Subcutaneous abdominal adipose tissue (tissue), 5 donors: Measurements from ENCODE around the gene POC1B.

Experiments used
- H3K27ac ChIP-seq: one replicate; pipeline ENCODE4 v1.7.0; 2013; ENCODE audit warnings: low read depth, mild to moderate bottlenecking, inconsistent platforms, low read length, moderate library complexity
- H3K27me3 ChIP-seq, 5 donors: one replicate each; pipeline ENCODE4 v1.7.0; 2013; ENCODE audit warnings: low read length in 5 of 5, inconsistent platforms in 1 of 5; ENCODE audit not compliant: control insufficient read depth in 5 of 5, insufficient read depth in 4 of 5
- H3K36me3 ChIP-seq, 5 donors: one replicate each; pipeline ENCODE4 v1.7.0; 2013; ENCODE audit warnings: low read length in 5 of 5; ENCODE audit not compliant: control insufficient read depth in 5 of 5, insufficient read depth in 5 of 5
- H3K4me1 ChIP-seq, 5 donors: one replicate each; pipeline ENCODE4 v1.7.0; 2013; ENCODE audit warnings: low read length in 5 of 5, mild to moderate bottlenecking in 3 of 5, moderate library complexity in 1 of 5; ENCODE audit not compliant: control insufficient read depth in 5 of 5, insufficient read depth in 5 of 5
- H3K4me3 ChIP-seq, 5 donors: one replicate each; pipeline ENCODE4 v1.7.0; 2013; ENCODE audit warnings: low read length in 5 of 5, low read depth in 1 of 5
- H3K9ac ChIP-seq, 5 donors: one replicate each; pipeline ENCODE4 v1.7.0; 2013; ENCODE audit warnings: low read length in 5 of 5, mild to moderate bottlenecking in 4 of 5, moderate library complexity in 3 of 5
- H3K9me3 ChIP-seq, 5 donors: one replicate each; pipeline ENCODE4 v1.7.0; 2013; ENCODE audit warnings: low read length in 5 of 5; ENCODE audit not compliant: control insufficient read depth in 5 of 5
- donor health status: healthy.
- donor health status: healthy.
- donor health status: healthy.
- donor health status: healthy.
- donor health status: healthy.

Gene POC1B

DNA sequence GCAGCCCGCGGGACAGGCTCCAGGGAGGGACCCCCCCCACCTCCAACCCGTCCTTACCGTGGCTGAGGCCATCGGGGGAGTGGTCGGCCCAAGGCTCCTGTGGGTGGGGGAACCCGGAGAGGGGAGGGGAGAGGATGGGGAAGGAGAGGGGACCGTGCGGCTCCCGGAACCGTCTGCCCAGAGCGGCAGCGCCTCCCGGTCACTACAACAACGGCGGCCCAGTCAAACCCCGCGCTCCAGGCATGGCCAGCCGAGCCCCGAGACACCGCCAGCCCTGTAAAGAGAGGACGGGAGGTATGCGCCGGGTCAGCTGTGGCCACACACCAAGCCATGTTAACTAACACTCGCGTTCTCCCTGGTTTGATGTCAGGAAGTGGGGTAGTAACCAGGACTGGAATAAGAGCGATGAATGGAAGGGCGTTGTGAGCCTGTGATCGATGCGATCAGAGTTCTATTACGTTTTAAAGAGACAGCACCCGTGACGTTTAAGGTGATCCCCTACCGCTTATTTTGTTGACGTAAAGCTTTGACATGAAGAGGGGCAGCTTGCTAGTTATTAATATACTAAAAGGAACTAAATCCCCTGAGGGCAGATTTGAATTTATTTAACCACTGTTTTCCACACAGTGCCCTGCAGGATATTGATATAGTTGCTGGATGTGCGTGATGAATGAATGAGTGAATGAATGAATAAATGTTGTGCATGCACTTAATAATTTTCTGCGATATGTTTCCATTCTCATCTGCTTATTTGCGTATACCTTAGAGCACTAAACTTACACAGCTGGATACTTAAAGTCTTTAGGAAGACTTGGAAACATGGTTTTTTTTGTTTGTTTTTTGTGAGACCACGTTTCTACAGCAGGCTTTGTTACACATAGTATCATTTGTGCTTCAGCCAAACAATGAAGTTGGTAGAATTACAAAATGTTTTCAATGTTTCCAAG lies at the start of gene POC1B:
TSS of gene POC1B (minus strand) at position 224 of the 947 bp plus-strand sequence. CDS start at position 72, 152 bp downstream.
- H3K27me3 ChIP-seq, result no peaks in the 10 kb centered on the region
- H3K36me3 ChIP-seq, result peaks cover 0 to 2% (median 0%) of the 10 kb centered on the region in 5 donors
- no peaks in the 10 kb centered on the region for H3K9me3 ChIP-seq
- H3K27ac ChIP-seq, result peak within 1 kb of the TSS; percentile 92
- peak within 1 kb of the TSS; percentile 93 to 96 (median 94) for H3K9ac ChIP-seq
- H3K4me1 ChIP-seq, result peaks cover 2 to 45% (median 41%) of the 10 kb centered on the region in 5 donors
- H3K4me3 ChIP-seq, result peak within 1 kb of the TSS; percentile 82 to 99 (median 97)

DNA sequence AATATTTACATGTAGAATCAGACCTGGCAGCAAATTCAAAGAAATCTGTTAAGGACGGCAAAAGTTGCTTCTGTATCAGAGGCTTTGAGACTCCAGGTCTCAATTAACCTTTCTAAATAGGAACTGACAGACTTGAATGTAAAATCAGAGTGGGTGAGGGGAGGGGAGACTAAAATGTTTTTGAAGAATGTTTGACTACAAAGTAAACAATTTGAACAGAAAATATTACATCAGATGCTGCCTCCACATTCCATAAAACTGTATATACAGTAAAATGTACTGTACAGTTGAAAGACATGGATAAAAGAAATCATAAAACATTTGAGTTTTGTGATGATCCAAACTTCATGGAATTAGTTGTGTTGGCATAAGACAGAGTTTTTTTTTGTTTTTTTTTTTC lies 49.5 kb upstream of the POC1B start:
- H3K27me3 ChIP-seq, result no peaks in the 10 kb centered on the region
- no peak overlapping the region for H3K27ac ChIP-seq
- no peak overlapping the region for H3K4me3 ChIP-seq
- no peaks in the 10 kb centered on the region for H3K36me3 ChIP-seq
- H3K9me3 ChIP-seq, result no peaks in the 10 kb centered on the region
- H3K4me1 ChIP-seq, result peaks cover 0 to 7% (median 5%) of the 10 kb centered on the region in 5 donors
- no peak overlapping the region for H3K9ac ChIP-seq

DNA sequence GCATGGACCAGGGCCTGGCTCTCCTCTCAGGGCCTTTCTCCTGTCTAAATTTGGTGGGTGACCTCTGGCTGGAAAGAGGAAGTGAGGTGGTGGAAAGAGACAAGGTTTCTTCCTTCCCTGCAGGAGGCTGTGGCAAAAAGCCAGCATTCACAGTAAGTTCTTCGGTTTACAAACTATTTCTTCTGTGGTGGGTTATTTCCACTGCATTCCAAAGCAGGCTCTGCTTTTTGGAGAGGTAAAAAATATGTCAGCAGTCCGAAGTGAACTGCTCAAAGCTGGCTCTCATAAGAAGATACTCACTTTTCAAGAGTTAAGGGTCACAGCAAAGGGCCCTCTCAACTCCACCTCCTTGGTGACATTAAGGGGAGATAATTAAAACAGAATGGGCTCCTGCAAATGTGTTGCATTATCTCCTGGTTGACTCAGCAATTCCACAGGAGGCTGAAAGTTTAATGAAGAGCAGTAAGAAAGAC lies 48.9 kb upstream of the POC1B start:
- no peaks in the 10 kb centered on the region for H3K36me3 ChIP-seq
- H3K4me1 ChIP-seq, result peaks cover 0 to 7% (median 5%) of the 10 kb centered on the region in 5 donors
- no peaks in the 10 kb centered on the region for H3K27me3 ChIP-seq
- no peak overlapping the region for H3K4me3 ChIP-seq
- H3K27ac ChIP-seq, result no peak overlapping the region
- H3K9ac ChIP-seq, result no peak overlapping the region
- no peaks in the 10 kb centered on the region for H3K9me3 ChIP-seq

DNA sequence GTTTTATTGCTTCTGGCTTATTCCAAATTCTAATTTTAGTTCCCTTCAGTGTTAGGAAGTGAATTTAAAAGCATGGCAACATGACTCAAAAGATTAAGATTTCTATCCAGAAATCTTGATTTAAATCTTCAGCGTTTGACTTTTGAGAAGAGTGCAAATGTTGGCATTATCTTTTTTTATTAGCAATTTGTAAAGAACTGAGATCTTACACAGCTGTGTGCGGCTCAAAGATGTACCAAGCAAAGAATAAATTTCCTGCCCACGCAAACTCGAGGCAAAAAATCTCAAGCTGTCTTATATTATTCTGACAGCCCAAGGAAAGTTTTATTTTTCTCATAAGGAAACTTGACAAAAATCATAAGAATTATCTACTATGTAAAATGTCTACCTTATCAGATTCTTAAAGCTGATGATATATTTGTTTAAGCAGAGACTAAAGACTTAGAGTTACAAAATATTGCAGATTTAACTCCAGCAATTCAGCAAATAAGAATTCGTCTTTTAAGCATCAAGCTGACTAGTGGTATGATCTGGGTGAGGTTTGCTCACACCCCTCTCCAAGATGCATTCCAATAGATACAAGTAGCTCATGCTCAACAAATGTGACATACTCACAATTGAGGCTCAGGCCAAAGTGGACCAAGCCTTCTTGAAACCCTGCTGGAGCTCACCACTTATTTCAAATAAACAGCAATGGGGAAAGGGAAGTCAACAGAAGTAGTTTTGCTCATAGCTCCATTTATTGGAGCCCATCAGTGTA lies 47.4 kb upstream of the POC1B start:
- peaks cover 0 to 7% (median 5%) of the 10 kb centered on the region in 5 donors for H3K4me1 ChIP-seq
- H3K9ac ChIP-seq, result no peak overlapping the region
- H3K27ac ChIP-seq, result no peak overlapping the region
- H3K27me3 ChIP-seq, result no peaks in the 10 kb centered on the region
- no peaks in the 10 kb centered on the region for H3K36me3 ChIP-seq
- no peak overlapping the region for H3K4me3 ChIP-seq
- no peaks in the 10 kb centered on the region for H3K9me3 ChIP-seq

DNA sequence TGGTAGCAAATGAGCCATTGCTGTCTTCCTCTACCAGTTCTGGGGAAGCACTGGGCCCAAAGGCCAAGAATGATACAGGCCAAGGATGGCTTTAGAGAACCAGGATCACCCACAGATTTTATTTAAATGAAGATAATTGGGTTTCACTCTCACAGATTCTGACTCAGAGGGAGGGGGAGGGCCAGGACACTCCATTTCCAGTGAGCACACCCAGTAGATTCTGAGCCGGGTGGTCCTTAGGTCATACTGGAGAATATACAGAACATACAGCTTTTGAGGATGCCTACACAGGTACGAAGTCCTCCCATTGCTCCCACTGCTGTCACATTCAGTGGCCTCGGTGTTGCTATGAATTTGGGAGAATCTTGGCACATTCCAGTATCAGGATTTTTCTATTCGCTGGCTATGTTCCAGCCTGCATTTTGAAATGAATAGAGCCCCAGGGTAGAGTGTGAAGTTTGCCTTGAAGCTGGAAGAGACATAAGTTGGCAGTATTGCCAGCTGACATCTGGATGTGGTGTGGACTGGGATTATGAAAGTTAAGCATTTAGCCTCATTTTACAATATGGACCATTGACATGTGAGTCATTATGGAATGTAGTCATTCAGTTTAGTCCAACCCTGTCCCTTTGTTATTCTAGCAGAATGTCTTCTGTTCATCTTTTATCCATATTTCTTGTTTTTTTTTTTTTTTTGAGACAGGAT lies 45.8 kb upstream of the POC1B start:
- no peaks in the 10 kb centered on the region for H3K9me3 ChIP-seq
- H3K27me3 ChIP-seq, result no peaks in the 10 kb centered on the region
- peaks cover 0 to 7% (median 5%) of the 10 kb centered on the region in 5 donors for H3K4me1 ChIP-seq
- H3K9ac ChIP-seq, result no peak overlapping the region
- no peak overlapping the region for H3K27ac ChIP-seq
- H3K4me3 ChIP-seq, result no peak overlapping the region
- no peaks in the 10 kb centered on the region for H3K36me3 ChIP-seq

DNA sequence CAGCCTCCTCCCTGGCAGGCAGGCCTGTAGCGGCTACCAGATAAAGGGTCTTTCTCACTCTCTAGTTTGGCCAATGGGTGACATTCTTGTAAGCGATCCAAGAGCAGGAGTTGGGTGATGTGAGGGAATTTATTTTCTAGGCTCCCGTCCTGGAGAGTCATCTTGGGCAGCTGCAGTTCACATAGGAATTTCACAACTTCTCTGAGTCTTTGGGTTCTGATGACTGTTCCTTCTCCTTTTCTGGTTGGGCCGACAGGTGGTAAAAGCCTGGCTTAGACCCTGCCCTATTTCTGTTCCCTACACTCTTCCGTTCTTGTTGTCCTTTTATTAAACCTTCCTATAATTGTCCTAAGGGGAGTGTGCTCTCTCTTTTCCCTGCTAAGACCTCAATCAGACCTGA lies 42.6 kb upstream of the POC1B start:
- Histone ChIP-seq H3K9me3 (no peaks in the 10 kb centered on the region), H3K4me3 (no peak overlapping the region), H3K36me3 (no peaks in the 10 kb centered on the region), H3K9ac (no peak overlapping the region), H3K27me3 (no peaks in the 10 kb centered on the region), H3K27ac (no peak overlapping the region), H3K4me1 (peaks cover 0 to 5% (median 0%) of the 10 kb centered on the region in 5 donors)

DNA sequence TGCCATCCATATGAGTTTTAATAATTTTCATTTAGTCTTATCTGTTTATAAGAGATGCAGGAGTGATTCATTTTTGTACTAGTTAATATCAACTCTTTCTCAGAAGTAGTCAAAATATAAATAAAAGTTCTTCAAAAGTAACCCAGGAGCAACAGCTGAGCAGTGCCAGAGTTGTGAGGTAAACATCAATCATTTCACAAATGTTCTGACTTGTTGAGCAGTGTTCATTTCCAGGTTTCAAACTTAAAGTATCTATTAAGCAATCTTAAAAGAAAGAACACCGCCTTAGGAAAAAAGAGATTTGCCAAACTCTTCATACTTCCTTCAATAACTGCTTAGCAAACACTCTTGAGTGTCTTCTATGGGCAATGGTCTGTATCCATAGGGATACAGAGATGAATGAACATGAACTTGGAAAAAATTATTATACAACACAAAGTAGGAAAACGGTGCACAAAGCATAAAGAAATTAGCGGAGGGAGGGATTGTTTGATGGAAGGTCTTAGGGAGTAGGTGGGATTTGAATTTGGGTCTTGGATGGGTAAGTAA lies 41.9 kb upstream of the POC1B start:
- no peak overlapping the region for H3K27ac ChIP-seq
- H3K4me1 ChIP-seq, result peaks cover 0 to 5% (median 0%) of the 10 kb centered on the region in 5 donors
- H3K9me3 ChIP-seq, result no peaks in the 10 kb centered on the region
- H3K36me3 ChIP-seq, result no peaks in the 10 kb centered on the region
- H3K4me3 ChIP-seq, result no peak overlapping the region
- H3K9ac ChIP-seq, result no peak overlapping the region
- no peaks in the 10 kb centered on the region for H3K27me3 ChIP-seq

DNA sequence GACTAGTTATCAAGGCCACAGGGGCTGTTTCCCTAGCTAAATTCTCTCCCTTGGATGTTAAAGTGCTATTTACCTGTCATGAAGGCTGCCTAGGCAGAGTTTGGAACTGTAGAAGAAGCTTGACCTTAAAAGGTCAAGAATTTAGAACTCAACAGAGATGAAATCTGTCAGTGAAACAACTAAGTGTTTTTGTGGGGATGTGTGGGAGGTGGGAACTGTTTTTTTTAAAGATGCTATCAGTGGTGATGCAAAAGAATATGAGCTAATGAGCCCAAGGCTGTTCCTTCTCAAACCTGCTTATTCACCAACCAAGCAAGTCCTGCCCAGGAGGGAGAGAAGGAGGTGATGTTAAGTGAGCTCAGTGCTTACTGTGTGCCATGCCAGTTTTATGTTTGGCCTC lies 40.8 kb upstream of the POC1B start:
- no peaks in the 10 kb centered on the region for H3K9me3 ChIP-seq
- no peaks in the 10 kb centered on the region for H3K36me3 ChIP-seq
- H3K9ac ChIP-seq, result no peak overlapping the region
- H3K27ac ChIP-seq, result no peak overlapping the region
- no peak overlapping the region for H3K4me3 ChIP-seq
- H3K27me3 ChIP-seq, result no peaks in the 10 kb centered on the region
- H3K4me1 ChIP-seq, result peaks cover 0 to 5% (median 0%) of the 10 kb centered on the region in 5 donors

DNA sequence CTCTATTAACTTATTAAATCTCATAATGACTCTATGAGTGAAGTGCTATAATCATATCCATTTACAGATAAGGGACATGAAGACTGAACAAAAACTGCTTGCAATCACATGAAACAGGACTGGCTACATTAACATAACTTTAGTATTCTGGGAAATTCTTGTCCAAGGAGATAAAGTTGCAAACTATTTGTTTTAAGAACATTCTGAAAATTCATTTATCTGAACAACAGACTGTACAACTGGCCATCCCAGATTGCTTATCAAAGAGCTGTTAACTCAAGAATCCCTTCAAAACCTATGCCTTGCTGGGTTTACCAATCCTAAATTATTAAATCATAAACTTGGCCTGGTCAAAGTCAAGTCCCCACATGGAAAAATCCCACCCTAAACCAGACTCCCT lies 39.2 kb upstream of the POC1B start:
- H3K9ac ChIP-seq, result no peak overlapping the region

More for the DNA sequence above, 39.2 kb upstream of the POC1B start:
- no peaks in the 10 kb centered on the region for H3K36me3 ChIP-seq
- peaks cover 0 to 5% (median 0%) of the 10 kb centered on the region in 5 donors for H3K4me1 ChIP-seq
- no peaks in the 10 kb centered on the region for H3K9me3 ChIP-seq
- H3K27ac ChIP-seq, result no peak overlapping the region
- H3K27me3 ChIP-seq, result no peaks in the 10 kb centered on the region
- no peak overlapping the region for H3K4me3 ChIP-seq
